Parietal lobe (tissue), 2 donors: Measurements from ENCODE around the gene MAST1. TPM values are rescaled to one million over a fixed set of nuclear protein-coding genes. Genes with fewer than 3 reads are reported as not detected.

Experiments used
- small RNA-seq: library from RNA; depleted of rRNA; stranded (forward); fragments of <200 nt; gene quantifications from one replicate; pipeline ENCODE3, GENCODE V24; 2014; ENCODE audit warnings: low replicate concordance
- total RNA-seq: library from RNA; depleted of rRNA; stranded (reverse); fragments of >200 nt; gene quantifications from one replicate; pipeline ENCODE4 v1.2.3, GENCODE V29; 2014

MAST1 gene
- total RNA-seq = 131 TPM

DNA sequence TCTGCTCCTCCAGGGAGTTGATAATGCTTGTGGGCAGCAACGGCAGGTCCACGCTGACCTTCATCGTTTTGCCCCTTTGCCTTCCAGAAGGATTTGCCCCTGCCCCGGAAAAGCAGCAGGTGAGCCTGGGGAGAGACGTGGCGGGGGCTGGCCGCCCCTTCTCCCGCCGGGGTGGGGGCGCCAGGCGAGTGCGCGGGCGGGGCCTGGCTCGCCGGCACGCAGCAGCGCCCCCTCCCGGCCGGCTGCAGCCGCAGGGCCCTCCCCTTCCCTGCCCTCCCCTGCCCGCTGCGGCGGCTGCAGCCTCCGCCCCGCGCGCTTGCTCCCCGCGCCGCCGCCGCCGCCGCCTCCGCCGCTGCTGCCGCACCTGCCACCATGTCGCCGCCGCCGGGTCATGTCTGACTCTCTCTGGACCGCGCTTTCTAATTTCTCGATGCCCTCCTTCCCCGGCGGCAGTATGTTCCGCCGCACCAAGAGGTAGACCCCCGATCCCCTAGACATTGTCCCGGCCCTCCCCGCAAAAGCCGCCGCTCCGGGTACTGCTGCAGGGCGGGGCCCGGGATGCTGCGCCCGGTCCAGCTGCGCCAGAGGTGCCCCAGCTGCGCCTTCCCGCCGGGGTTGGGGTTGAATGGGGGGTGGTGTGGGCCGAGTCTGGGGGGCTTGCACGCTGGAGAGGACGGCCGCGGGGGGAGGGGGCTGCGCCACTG is at the start of gene MAST1:
Gene MAST1 (plus strand): TSS at position 334 of the 704 bp plus-strand sequence. CDS start 58 bp downstream, at position 392.

GRCh38 chr19:12791345-12792050 is 46.8 kb upstream of the MAST1 start, which contains the start of gene JUNB:
JUNB (plus strand) TSS chr19:12791486; CDS start chr19:12791772, 286 bp downstream.

DNA sequence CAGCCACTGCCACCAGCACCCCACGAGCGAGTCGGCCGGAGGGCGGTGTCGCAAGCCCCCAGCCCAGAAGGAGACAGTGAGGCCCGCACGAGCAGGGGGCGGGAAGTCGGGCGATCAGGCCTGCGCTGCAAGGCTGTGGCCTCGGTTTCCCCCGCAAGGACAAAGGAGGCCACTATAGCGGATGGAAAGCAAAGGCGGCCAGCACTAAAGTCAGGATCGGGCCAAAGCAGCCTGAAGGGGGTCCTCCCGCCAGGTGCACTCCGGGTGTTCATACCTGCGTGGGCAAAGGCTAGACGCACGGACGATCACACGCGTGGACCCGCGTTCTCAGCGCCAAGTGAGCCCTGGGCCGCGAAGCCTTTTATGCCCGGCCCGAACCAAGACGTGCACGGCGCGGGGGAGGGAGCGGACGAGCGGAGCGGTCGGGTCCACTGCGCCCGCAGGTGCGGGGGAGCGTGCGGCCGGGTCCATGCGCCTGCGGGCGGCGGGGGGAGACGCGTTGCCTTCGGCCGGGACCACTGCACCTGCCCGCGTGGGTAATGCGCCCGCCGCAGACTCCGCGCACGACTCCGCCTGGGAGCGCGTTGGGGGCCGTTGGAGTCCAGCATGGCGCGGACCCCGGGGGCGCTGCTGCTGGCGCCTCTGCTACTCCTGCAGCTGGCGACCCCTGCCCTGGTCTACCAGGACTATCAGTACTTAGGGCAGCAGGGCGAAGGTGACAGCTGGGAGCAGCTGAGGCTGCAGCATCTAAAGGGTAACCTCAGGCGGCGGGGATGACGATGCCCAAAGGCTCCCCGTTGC is 36.6 kb upstream of the MAST1 start, which contains the start of the genes PRDX2 and THSD8:
Gene PRDX2 (minus strand): TSS at position 335 of the 801 bp plus-strand sequence. CDS start 539 bp downstream, outside the sequence.
Gene THSD8 (plus strand): TSS at position 604 of the 801 bp plus-strand sequence. CDS start 3 bp downstream, at position 607.

DNA sequence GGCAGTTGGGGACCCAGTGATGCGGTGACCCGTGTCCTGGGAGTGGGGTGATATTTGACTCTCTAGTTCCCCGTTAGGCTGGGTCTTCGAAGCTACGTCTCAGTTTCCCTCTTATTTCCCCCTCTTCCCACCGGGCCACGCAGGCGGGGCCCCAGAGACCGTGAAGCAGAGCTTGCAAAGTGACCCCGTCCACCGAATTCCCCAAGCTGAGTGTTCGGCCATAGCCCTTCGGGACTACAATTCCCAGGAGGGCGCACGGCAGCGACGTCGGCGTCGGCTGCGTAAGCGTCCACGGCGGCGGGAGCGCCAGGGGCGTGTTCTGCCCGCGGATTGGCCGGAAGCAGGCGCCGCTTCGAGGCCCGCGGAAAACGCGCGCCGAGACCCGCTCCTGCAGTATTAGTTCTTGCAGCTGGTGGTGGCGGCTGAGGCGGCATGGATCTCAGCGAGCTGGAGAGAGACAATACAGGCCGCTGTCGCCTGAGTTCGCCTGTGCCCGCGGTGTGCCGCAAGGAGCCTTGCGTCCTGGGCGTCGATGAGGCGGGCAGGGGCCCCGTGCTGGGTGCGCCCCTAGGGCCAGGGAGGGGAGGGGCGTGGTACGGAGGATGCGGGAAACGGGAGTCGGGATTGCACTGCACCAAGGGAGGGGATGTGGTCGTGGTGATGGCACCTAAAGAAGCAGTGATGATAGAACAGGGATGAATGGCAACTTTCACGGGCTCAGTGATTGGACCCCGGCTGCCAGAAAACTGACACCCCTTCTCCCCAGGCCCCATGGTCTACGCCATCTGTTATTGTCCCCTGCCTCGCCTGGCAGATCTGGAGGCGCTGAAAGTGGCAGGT is 31.9 kb upstream of the MAST1 start, which contains the start of gene RNASEH2A:
Gene RNASEH2A (plus strand): TSS at position 343 of the 840 bp plus-strand sequence. CDS start 90 bp downstream, at position 433.

DNA sequence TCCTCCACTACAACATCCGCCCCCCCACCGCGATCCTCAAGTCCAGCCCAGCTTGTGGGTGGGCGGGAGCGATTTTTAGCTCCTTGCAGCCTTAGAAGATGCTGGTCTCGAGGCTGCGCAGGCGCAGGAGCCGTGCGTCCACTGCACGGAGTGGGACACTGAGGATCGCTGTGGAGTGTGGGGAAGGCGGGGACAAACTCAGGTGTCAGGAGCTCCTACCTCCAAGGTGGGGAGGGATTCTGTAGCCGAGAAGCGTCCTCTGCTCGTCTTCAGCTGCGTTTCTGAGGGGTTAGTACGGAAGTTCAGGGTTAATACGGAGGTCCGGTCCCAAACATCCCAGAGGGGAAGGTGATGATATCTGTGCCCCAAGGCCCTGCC is 3.8 kb upstream of the MAST1 start, which contains the start of gene RTBDN:
Gene RTBDN (minus strand): TSS at position 14 of the 378 bp plus-strand sequence. CDS start 4,600 bp downstream, outside the sequence.

DNA sequence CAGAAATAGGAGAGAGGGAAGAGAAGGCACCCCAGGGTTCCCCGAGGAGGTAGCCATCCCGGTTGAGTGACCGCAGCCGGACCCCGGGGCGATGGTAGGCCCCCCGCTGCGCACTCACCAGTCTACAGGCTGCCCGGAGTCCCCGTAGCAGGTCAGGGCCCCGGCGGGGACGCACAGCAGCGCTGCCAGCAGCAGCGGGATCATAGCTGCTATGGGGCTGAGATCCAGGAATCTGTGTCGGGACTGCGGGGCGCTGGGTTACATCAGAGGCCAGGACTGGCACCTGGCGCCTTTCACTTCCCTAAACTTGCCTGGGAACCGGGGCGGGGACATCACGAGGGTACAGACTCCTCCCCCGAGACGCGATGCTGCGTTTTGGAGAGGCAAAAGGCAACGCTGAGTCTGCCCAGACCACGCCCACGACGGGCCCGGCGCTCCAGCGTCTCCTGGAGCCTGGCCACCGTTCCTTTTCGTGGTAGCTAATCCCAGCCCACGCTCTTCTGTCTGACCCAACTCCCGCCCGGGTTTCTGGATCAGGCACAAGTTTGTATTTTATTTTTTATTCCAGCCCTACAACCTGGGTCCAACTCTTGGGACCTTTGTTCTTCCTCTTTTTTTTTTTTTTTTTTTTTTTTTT is 43.0 kb downstream of the MAST1 start, which contains the start of gene DNASE2:
Gene DNASE2 (minus strand): TSS at position 278 of the 637 bp plus-strand sequence. CDS start 74 bp downstream, at position 204.

DNA sequence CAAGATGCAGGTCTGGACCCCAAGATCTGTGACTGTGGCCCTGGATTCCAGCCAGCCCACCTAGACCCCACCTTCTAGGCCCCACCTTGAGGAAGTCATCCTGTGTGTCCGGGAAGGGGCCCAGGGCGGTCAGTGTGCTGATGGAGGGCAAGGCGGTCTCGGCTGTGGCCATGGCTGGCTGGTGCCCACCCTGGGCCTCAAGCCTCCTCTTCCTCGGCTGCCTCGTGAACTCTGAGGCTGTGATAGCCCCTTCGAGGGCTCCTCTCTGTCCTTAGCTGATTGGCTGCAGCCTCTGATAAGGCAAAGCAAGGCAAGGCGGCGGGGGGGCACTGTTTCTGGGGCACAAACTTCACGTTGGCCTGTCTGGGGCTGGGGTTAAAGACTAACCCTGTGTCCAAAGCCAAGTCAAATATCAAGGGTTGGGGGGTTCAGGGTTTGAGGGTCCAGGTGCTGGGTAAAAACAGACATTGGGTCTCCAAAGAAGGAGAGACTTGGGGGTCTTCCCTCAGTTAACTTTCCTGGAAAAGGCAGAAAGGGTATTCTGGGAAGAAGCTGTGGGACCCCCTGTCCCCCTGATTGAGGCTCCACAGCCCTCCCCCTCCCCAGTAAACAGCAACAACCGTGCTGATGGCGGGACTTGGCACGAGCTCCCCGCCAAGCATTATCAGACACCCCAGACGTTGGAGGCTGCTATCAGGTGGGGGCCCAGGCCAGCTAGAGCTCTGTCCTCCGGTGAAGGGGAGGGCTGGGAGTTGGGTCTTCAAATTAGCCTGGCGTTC is 48.8 kb downstream of the MAST1 start, which contains the start of gene KLF1:
Gene KLF1 (minus strand): TSS at position 233 of the 779 bp plus-strand sequence. CDS start 61 bp downstream, at position 172.

GRCh38 chr19:12890787-12891552 is 52.7 kb downstream of the MAST1 start, which contains the start of gene GCDH:
GCDH (plus strand) TSS chr19:12891160; CDS start chr19:12891305, 145 bp downstream.

Small RNAs within 50 kb of the gene (small RNA-seq; reads per million reads assigned to genes)
- gene MIR5695 = 0.28 reads per million
- not detected for gene MIR6794

Other genes with a start within 250 kb of the MAST1 start
- 21.6 TPM for gene ZNF490, start 227.7 kb upstream of the MAST1 start, total RNA-seq
- gene ZNF791, start 227.6 kb upstream of the MAST1 start, total RNA-seq = 29.1 TPM
- 13.8 TPM for gene MAN2B1, start 171.8 kb upstream of the MAST1 start, total RNA-seq
- gene WDR83, start 171.7 kb upstream of the MAST1 start, total RNA-seq = 14.4 TPM
- 110 TPM for gene DHPS, start 156.6 kb upstream of the MAST1 start, total RNA-seq
- not detected for gene GNG14, start 150.5 kb upstream of the MAST1 start, total RNA-seq
- gene FBXW9, start 141.9 kb upstream of the MAST1 start, total RNA-seq = 8.1 TPM
- 90.1 TPM for gene TNPO2, start 114.6 kb upstream of the MAST1 start, total RNA-seq
- gene TRIR, start 103.8 kb upstream of the MAST1 start, total RNA-seq = 157 TPM
- 45.4 TPM for gene GET3, start 101.0 kb upstream of the MAST1 start, total RNA-seq
- gene BEST2, start 86.7 kb upstream of the MAST1 start, total RNA-seq = not detected
- gene HOOK2, start 63.0 kb upstream of the MAST1 start, total RNA-seq = 35.4 TPM
- gene JUNB, start 47.0 kb upstream of the MAST1 start, total RNA-seq = 10.3 TPM
- gene PRDX2, start 36.7 kb upstream of the MAST1 start, total RNA-seq = 189 TPM
- not detected for gene THSD8, start 36.4 kb upstream of the MAST1 start, total RNA-seq
- 16.9 TPM for gene RNASEH2A, start 31.9 kb upstream of the MAST1 start, total RNA-seq
- 2.2 TPM for gene RTBDN, start 3.9 kb upstream of the MAST1 start, total RNA-seq
- gene DNASE2, start 42.9 kb downstream of the MAST1 start, total RNA-seq = 2.5 TPM
- gene KLF1, start 48.7 kb downstream of the MAST1 start, total RNA-seq = 0.31 TPM
- 25.7 TPM for gene GCDH, start 52.6 kb downstream of the MAST1 start, total RNA-seq
- not detected for gene SYCE2, start 80.8 kb downstream of the MAST1 start, total RNA-seq
- gene FARSA, start 95.2 kb downstream of the MAST1 start, total RNA-seq = 55.7 TPM
- 211 TPM for gene CALR, start 100.1 kb downstream of the MAST1 start, total RNA-seq
- gene RAD23A, start 107.3 kb downstream of the MAST1 start, total RNA-seq = 35.1 TPM
- 15.3 TPM for gene GADD45GIP1, start 118.7 kb downstream of the MAST1 start, total RNA-seq
- not detected for gene DAND5, start 131.1 kb downstream of the MAST1 start, total RNA-seq
- gene NFIX, start 157.0 kb downstream of the MAST1 start, total RNA-seq = 235 TPM